Measurements from ENCODE around the gene STXBP5. TPM values are rescaled to one million over a fixed set of nuclear protein-coding genes. Genes with fewer than 3 reads are reported as not detected.

STXBP5 gene
- total RNA-seq, 1 donor from 2014 or later, result 34.8 TPM

DNA sequence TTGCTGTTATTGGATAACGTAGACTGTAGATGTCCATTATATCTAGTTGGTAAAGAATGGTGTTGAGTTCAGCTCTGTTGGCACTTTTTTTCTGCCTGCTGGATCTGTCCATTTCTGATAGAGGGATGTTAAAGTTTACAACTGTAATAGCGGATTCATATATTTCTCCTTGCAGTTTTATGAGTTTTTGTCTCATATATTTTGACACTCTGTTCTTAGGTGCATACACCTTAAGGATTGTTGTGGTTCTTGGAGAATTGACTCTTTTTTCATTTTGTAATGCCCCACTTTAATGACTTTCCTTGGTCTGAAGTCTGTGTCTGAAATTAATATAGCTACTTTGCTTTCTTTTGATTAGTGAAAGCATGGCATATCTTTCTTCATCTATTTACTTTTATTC is 16.1 kb downstream of the STXBP5 start:
- DNase-seq (ENCODE audit: extremely low spot score, unreplicated experiment), result no peak
- no peaks in the 10 kb centered on the region for H3K9me3 Mint-ChIP-seq (ENCODE audit: unreplicated experiment)
- H3K4me3 Mint-ChIP-seq (ENCODE audit: unreplicated experiment), result no peak overlapping the region
- H3K4me1 Mint-ChIP-seq (ENCODE audit: unreplicated experiment), result peaks cover 33% of the 10 kb centered on the region
- no peak overlapping the region for H3K27ac Mint-ChIP-seq (ENCODE audit: unreplicated experiment)
- no peaks in the 10 kb centered on the region for H3K27me3 Mint-ChIP-seq (ENCODE audit: unreplicated experiment)
- TF ChIP-seq, protein P1, sequence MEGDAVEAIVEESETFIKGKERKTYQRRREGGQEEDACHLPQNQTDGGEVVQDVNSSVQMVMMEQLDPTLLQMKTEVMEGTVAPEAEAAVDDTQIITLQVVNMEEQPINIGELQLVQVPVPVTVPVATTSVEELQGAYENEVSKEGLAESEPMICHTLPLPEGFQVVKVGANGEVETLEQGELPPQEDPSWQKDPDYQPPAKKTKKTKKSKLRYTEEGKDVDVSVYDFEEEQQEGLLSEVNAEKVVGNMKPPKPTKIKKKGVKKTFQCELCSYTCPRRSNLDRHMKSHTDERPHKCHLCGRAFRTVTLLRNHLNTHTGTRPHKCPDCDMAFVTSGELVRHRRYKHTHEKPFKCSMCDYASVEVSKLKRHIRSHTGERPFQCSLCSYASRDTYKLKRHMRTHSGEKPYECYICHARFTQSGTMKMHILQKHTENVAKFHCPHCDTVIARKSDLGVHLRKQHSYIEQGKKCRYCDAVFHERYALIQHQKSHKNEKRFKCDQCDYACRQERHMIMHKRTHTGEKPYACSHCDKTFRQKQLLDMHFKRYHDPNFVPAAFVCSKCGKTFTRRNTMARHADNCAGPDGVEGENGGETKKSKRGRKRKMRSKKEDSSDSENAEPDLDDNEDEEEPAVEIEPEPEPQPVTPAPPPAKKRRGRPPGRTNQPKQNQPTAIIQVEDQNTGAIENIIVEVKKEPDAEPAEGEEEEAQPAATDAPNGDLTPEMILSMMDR (IDR thresholded peaks at IDR 0.05), result no peak
- peaks cover 42% of the 10 kb centered on the region for H3K36me3 Mint-ChIP-seq (ENCODE audit: unreplicated experiment)

DNA sequence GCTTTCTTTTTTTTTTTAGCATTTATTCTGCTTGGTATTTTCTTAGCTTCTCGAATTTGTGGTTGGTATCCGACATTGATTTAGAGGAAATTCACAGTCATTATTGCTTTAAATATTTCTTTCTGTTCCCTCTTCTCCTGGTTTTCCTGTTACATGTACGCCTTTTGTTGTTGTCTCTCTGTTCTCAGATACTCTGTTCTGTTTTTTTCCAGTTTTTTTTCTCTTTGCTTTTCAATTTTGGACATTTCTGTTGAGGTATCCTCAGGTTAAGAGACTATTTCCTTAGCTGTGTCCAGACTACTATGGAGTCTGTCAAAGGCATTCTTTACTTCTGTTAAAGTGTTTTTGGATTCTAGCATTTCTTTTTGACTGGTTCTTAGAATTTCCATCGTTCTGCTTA is 17.5 kb downstream of the STXBP5 start:
- no peaks in the 10 kb centered on the region for H3K27me3 Mint-ChIP-seq (ENCODE audit: unreplicated experiment)
- H3K36me3 Mint-ChIP-seq (ENCODE audit: unreplicated experiment), result peaks cover 45% of the 10 kb centered on the region
- H3K4me1 Mint-ChIP-seq (ENCODE audit: unreplicated experiment), result peaks cover 33% of the 10 kb centered on the region
- no peak overlapping the region for H3K27ac Mint-ChIP-seq (ENCODE audit: unreplicated experiment)
- H3K9me3 Mint-ChIP-seq (ENCODE audit: unreplicated experiment), result no peaks in the 10 kb centered on the region
- DNase-seq (ENCODE audit: extremely low spot score, unreplicated experiment), result no peak
- no peak overlapping the region for H3K4me3 Mint-ChIP-seq (ENCODE audit: unreplicated experiment)
- TF ChIP-seq, protein P1 (IDR thresholded peaks at IDR 0.05), result no peak

- peaks cover 30% of the 10 kb centered on the region for H3K4me1 Mint-ChIP-seq (ENCODE audit: unreplicated experiment)
- no peak for DNase-seq (ENCODE audit: extremely low spot score, unreplicated experiment)
- TF ChIP-seq, protein P1 (IDR thresholded peaks at IDR 0.05), result peak; percentile 58
- no peaks in the 10 kb centered on the region for H3K9me3 Mint-ChIP-seq (ENCODE audit: unreplicated experiment)
- H3K36me3 Mint-ChIP-seq (ENCODE audit: unreplicated experiment), result peaks cover 46% of the 10 kb centered on the region
- peak overlapping the region; percentile 16 for H3K27ac Mint-ChIP-seq (ENCODE audit: unreplicated experiment)
- no peak overlapping the region for H3K4me3 Mint-ChIP-seq (ENCODE audit: unreplicated experiment)
- no peaks in the 10 kb centered on the region for H3K27me3 Mint-ChIP-seq (ENCODE audit: unreplicated experiment)
Observed at GRCh38 chr6:147222160-147222838, 18.1 kb downstream of the STXBP5 start.

DNA sequence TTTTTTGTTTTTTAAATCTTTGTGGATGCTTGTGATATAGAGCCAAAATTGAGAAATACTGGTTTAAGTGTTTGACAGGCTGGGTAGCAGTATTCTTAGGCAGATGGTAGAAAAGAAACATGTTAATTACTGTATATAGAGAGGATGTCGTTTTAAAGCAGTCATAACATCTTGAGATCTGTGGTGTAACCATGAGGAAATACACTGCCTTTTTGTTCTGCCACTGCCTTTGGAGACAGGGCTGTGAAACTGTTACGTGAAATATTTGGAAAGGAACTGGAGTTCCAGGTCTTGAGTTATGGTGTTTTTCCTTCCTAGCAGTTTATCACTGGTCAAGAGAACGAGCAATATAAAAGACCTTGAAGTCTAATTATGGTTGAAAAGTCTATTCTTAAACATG is 19.5 kb downstream of the STXBP5 start:
- no peak overlapping the region for H3K27ac Mint-ChIP-seq (ENCODE audit: unreplicated experiment)
- peaks cover 8% of the 10 kb centered on the region for H3K9me3 Mint-ChIP-seq (ENCODE audit: unreplicated experiment)
- peaks cover 55% of the 10 kb centered on the region for H3K36me3 Mint-ChIP-seq (ENCODE audit: unreplicated experiment)
- DNase-seq (ENCODE audit: extremely low spot score, unreplicated experiment), result no peak
- no peak overlapping the region for H3K4me3 Mint-ChIP-seq (ENCODE audit: unreplicated experiment)
- H3K4me1 Mint-ChIP-seq (ENCODE audit: unreplicated experiment), result peaks cover 40% of the 10 kb centered on the region
- TF ChIP-seq, protein P1 (IDR thresholded peaks at IDR 0.05), result no peak
- no peaks in the 10 kb centered on the region for H3K27me3 Mint-ChIP-seq (ENCODE audit: unreplicated experiment)

- peaks cover 11% of the 10 kb centered on the region for H3K9me3 Mint-ChIP-seq (ENCODE audit: unreplicated experiment)
- no peak overlapping the region for H3K4me3 Mint-ChIP-seq (ENCODE audit: unreplicated experiment)
- TF ChIP-seq, protein P1 (IDR thresholded peaks at IDR 0.05), result no peak
- H3K4me1 Mint-ChIP-seq (ENCODE audit: unreplicated experiment), result peaks cover 26% of the 10 kb centered on the region
- peaks cover 49% of the 10 kb centered on the region for H3K36me3 Mint-ChIP-seq (ENCODE audit: unreplicated experiment)
- H3K27me3 Mint-ChIP-seq (ENCODE audit: unreplicated experiment), result no peaks in the 10 kb centered on the region
- DNase-seq (ENCODE audit: extremely low spot score, unreplicated experiment), result no peak
- no peak overlapping the region for H3K27ac Mint-ChIP-seq (ENCODE audit: unreplicated experiment)
Observed at GRCh38 chr6:147226163-147226724, 22.0 kb downstream of the STXBP5 start.

All from osteocyte (in vitro differentiated cells).